Measurements from ENCODE around the gene PHLDB1.

DNA sequence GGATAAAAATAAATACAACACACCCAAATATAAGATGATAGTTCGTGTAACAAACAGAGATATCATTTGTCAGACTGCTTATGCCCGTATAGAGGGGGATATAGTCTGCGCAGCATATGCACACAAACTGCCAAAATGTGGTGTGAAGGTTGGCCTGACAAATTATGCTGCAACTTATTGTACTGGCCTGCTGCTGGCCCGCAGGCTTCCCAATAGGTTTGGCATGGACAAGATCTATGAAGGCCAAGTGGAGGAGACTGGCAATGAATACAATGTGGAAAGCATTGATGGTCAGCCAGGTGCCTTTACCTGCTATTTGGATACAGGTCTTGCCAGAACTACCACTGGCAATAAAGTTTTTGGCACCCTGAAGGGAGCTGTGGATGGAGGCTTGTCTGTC lies 46.6 kb upstream of the PHLDB1 start:
- no peak for TF ChIP-seq ARNT (IDR thresholded peaks at IDR 0.05)
- no peak for TF ChIP-seq HDGF (IDR thresholded peaks at IDR 0.05; ENCODE audit: borderline replicate concordance)
- TF ChIP-seq FOXM1 (IDR thresholded peaks at IDR 0.05; ENCODE audit: borderline replicate concordance), result no peak
- TF ChIP-seq BHLHE40 (IDR thresholded peaks at IDR 0.05; ENCODE audit: borderline replicate concordance), result no peak
- no peak for TF ChIP-seq FOXA1 (IDR thresholded peaks at IDR 0.05)
